Measurements from ENCODE around the gene NAA60. TPM values are rescaled to one million over a fixed set of nuclear protein-coding genes. Genes with fewer than 3 reads are reported as not detected.

Gene NAA60
- total RNA-seq (10 to 100 TPM; 15.0 to 30.4 (median 22.6) TPM), polyA plus RNA-seq (10 to 100 TPM; 55.9 to 73.5 (median 65.1) TPM)

DNA sequence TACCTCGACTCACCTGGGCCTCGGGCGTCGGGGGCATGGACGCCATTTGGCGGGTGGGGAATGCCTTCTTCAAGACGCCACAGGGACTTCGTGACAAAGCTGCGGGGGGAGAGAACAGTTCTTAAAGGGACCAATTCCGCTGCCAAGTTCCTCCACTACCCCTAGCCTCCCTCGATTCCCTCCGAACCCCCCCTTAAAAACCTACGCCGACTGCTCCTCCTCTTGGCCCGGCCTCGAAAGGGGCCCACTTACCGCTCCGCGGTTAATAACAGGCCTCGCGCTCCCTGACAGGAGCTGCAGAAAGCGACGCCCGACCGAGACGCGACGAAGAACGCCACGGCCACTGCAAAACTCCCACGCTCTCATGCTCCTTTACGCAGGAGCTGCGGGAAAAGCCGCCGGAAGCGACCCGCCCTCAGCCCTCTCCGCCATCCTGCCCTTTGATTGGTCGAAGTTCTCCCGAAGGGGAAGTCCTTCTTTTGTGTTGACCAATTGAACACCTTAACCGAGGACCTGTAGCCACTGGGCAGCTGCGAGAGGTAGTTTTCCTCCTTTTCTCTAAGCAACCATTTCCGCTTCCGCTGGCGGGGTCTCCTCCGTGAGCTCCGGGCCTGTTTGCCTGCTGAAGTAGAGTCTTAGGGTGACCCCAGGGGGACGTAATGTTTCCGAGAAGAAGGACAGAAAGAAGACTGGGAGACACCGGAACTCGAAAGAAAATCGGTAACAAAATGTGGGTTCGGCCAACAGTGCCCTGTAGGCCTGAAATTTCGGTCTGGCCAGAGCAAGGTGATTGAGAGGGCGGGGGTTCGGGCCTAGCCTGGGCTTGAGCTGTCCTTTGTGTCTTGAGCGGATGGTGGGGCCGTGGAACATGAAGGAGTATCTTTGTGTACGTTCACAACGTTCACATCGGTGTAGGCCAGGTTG is at the start of gene NAA60, which contains the start of gene ZNF597:
TSS of gene NAA60 (plus strand) at position 573 of the 924 bp plus-strand sequence. CDS start 32,548 bp downstream, outside the sequence.
TSS of gene ZNF597 (minus strand) at position 397 of the 924 bp plus-strand sequence. CDS start at position 46, 351 bp downstream.
- intact Hi-C loops (cut with DNase I) = loop anchor here (5.0 kb wide), 1 partner anchor 41 kb away; the partner anchor contains the start of genes ZNF174 and ZSCAN32
- no peaks in the 10 kb centered on the region for H3K9me3 ChIP-seq
- TF ChIP-seq CTCF (IDR thresholded peaks at IDR 0.05) = no peak
- TF ChIP-seq POLR2A (IDR thresholded peaks at IDR 0.05) = peak in 1 of 2 donors; percentile 9
- TF ChIP-seq POLR2AphosphoS5 (IDR thresholded peaks at IDR 0.05) = peak; percentile 15 to 67 (median 58)
- TF ChIP-seq EP300 (IDR thresholded peaks at IDR 0.05) = no peak
- WGBS, 2 donors = 44 to 47% methylated on average over 61 of the region's 61 CpGs
- DNase-seq = peak; percentile 91
- no peaks in the 10 kb centered on the region for H3K27me3 ChIP-seq
- peaks cover 0 to 17% (median 7%) of the 10 kb centered on the region in 4 donors for H3K4me1 ChIP-seq
- H3K36me3 ChIP-seq = peaks cover 0 to 19% (median 7%) of the 10 kb centered on the region in 4 donors
- peak within 1 kb of the TSS; percentile 34 to 67 (median 56) for H3K4me3 ChIP-seq
- H3K27ac ChIP-seq = peak within 1 kb of the TSS; percentile 54 to 79 (median 76)

DNA sequence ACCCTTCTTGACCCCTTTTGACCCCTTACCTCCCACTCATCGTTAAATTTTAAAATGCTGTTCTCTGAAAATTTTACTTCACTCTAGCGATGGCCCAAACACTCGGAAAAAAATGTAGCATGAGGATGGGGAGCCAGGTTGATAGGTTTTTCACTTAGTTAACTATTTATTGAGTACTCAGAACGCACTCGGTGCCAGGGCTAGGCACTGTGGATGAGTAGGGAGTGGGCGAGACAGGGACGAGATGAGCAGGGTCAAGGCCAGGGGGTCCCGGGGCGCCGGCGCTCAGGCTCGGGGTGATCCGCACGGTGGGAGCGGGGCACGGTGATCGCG is 43.1 kb upstream of the NAA60 start:
- H3K4me1 ChIP-seq = peaks cover 0 to 33% (median 22%) of the 10 kb centered on the region in 4 donors
- intact Hi-C loops (cut with DNase I) = loop anchor here (1.0 to 5.0 kb wide), 6 partner anchors 36 to 136 kb away; partner anchors contain the start of genes CLUAP1, NAA60, TIGD7 and ZNF597
- DNase-seq = no peak
- TF ChIP-seq POLR2A (IDR thresholded peaks at IDR 0.05) (no peak), EP300 (IDR thresholded peaks at IDR 0.05) (no peak), POLR2AphosphoS5 (IDR thresholded peaks at IDR 0.05) (no peak), CTCF (IDR thresholded peaks at IDR 0.05) (no peak)
- WGBS, 2 donors = 1% methylated on average over 18 of the region's 18 CpGs
- H3K27ac ChIP-seq = peak overlapping the region; percentile 80 to 89 (median 87)
- H3K9me3 ChIP-seq = peaks cover 0 to 27% (median under 1%) of the 10 kb centered on the region in 4 donors
- H3K27me3 ChIP-seq = no peaks in the 10 kb centered on the region
- H3K36me3 ChIP-seq = peaks cover 12 to 47% (median 29%) of the 10 kb centered on the region in 4 donors
- H3K4me3 ChIP-seq = peak overlapping the region; percentile 67 to 85 (median 76)

- Histone ChIP-seq H3K27ac (peak within 1 kb of the TSS; percentile 80 to 89 (median 87)), H3K36me3 (peaks cover 14 to 47% (median 30%) of the 10 kb centered on the region in 4 donors), H3K27me3 (no peaks in the 10 kb centered on the region), H3K9me3 (peaks cover 0 to 33% (median 6%) of the 10 kb centered on the region in 4 donors), H3K4me3 (peak within 1 kb of the TSS; percentile 67 to 85 (median 76)), H3K4me1 (peaks cover 0 to 33% (median 22%) of the 10 kb centered on the region in 4 donors)
- DNase-seq = peak; percentile 99
- WGBS, 2 donors = 0% methylated on average over 95 of the region's 95 CpGs
- intact Hi-C loops (cut with DNase I) = loop anchor here (1.0 to 5.0 kb wide), 6 partner anchors 36 to 136 kb away; partner anchors contain the start of genes CLUAP1, NAA60, TIGD7 and ZNF597
- TF ChIP-seq CTCF (IDR thresholded peaks at IDR 0.05) (no peak), POLR2A (IDR thresholded peaks at IDR 0.05) (peak; percentile 44 to 53), EP300 (IDR thresholded peaks at IDR 0.05) (no peak), POLR2AphosphoS5 (IDR thresholded peaks at IDR 0.05) (peak; percentile 65 to 91 (median 88))
Measured at GRCh38 chr16:3400779-3401688, 42.4 kb upstream of the NAA60 start, which contains the start of the genes ZNF174 and ZSCAN32. ZNF174 (plus strand) TSS chr16:3401215; CDS start chr16:3402005, 790 bp downstream. ZSCAN32 (minus strand) TSS chr16:3401004; CDS start chr16:3397557, 3,447 bp downstream.
